ENCODE measurements around the gene SFXN5. TPM values are rescaled to one million over a fixed set of nuclear protein-coding genes. Genes with fewer than 3 reads are reported as not detected.

Gene SFXN5
- total RNA-seq, 1 donor from 2014 or later: 9.7 TPM

DNA sequence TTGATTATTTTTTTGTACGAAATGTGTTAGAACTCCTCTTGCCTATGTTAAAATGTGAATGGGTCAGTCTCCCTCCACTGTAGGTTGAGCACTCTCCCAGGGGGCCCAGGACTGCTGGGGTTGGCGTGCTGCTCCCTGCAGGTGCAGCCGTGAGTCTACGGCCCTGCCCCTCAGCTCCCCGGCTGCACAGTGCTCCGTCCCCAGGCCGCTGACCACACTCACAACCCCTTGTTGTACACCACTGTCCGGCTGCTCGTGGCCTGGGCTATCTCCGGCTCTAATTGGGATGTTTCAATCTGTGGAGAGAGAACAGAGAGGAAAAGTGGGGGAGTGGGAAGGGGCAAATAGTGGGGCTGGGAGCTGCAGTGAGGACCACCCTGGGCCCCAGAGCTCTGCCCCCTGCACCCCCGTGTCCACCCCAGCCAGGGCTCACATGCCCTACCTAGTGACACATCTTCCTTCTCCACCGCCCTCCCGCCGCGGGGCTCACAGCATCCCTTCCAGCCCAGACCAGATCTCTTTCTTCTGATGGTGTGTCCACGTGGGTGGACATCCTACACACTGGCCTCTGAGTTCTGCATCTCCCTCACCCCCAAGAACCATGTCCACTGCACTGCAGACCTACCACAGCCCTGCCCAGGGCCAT lies 126.6 kb downstream of the SFXN5 start:
- DNase-seq: no peak
- no peak for ATAC-seq (ENCODE audit: poor library complexity)
- intact Hi-C loops (cut with DNase I): no loop called here

DNA sequence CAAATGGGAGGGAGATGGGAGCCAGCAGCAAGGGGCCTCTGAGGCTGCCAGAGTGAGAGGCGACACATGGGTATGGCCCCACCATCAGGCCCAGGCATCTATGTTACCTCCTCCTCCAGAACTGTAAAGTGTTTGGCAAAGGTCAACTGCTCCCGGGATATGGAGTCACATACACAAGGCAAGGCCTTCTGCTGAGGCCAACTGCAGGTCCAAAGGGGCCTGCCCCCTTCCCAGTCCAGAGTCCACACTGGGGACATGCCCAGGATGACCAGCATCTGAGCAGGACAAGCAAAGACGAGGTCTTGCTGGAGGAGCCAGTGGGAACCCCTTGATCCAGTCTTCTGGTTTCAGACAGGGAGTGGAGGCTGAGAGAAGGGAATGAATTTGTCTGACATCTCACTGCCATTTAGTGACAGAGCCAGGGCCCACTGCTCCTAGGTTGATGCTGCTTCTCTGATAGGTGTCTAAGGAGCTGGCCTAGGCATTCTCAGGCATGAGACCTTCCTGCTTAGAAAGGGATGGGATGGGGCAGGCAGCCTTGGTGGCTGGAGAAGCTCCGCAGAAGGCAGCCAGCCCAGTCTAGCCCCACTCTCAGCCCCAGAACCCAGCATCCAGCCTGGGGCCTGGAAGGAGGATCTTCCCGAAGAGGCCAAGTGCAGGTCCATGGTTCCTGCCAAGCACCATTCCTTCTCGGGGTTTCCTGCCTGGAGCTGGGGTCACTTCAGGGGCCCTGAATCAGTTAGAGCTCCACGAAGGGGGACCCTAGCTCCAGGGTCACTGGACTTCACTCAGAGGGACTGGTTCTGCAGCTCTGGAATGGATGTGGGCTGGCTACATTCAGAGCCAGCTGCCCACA lies 127.7 kb downstream of the SFXN5 start:
- ATAC-seq (ENCODE audit: poor library complexity) (no peak), DNase-seq (no peak)
- intact Hi-C loops (cut with DNase I): no loop called here

DNA sequence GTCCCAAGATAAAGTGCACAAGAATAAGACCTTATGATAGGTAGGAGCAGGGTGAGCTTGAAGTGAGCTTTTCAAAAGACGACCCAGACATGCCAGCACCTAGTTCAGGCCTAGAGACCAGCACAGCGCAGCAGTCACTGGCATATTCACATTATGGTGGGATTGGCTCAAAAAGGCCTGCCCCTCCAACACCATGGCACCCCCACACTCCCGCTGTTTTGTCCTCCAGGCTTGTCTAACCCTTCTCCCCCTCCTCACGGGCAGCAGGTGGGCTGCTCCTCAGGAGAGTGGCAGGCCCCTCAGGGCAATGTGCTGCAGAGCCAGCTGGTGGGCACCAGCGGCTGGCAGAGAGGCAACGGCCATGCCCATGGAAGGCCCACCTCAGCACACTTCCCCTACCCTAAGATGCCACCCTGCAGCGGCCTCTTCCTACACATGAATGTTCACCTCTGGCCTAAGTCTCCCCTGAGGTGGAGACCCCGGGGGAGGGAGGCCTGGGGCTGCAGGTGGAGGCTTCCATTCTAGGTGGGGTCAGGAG lies 128.6 kb downstream of the SFXN5 start:
- no peak for ATAC-seq (ENCODE audit: poor library complexity)
- intact Hi-C loops (cut with DNase I): no loop called here
- DNase-seq: no peak

DNA sequence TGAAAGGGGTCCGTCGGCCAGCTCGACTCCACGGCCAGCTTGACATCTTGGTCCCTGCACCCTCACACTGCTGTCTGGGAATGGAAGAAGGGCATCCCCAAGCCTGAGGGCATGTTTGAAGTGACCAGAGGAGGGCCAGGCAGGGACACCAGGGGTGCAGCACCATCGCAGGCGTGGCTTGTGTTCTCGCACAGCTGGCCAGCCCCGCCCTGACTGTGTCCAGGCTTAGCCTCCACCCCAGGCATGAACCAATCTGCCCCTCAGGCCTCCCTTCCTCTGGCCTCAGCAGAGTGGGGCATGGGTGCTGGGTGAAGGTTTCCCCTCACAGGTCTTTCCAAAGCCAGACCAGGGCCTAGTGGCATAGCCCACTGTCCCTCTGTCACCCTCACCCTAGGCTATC lies 129.2 kb downstream of the SFXN5 start:
- intact Hi-C loops (cut with DNase I): no loop called here
- ATAC-seq (ENCODE audit: poor library complexity) (no peak), DNase-seq (no peak)

DNA sequence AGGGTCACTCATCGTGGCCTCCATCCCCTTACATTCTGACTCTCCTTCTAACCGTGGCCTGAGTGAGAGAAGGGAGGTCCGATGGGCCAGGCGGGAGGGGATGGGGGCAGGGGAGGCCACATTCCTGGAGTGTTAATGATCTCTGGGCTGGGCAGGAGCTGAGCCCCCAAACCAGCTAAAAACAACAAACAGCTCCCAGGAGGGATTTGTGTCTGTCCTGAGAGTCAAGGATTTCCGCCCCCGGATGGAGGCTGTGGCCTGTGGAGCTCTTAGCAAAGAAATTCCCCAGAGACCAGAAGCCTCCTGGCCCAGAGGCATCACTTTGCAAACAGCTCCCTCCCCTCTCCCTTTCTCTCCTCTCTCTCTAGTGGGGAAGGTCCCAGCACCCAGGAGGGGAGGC lies 130.7 kb downstream of the SFXN5 start:
- intact Hi-C loops (cut with DNase I): no loop called here
- DNase-seq: peak; percentile 42
- no peak for ATAC-seq (ENCODE audit: poor library complexity)

DNA sequence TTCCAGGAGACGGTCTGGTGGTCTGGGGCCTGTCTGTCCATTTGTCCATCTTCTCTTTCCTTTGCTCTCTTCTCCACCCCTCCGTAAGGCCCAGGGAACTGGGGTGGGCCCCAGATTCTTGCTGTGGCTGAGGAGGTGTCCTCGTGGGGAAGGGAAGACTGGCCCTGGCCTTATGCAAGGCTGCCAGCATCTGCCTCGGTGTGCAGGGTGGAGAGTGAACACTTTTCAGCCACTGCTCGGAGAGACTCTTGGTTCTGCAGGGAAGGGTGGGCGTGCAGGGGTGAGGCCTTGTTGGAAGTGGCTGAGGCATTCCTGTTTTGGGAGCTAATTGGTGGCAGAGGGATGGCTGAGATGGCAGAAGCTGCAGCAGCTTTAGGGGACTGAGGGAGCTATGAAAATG lies 131.2 kb downstream of the SFXN5 start:
- intact Hi-C loops (cut with DNase I): no loop called here
- DNase-seq: no peak
- ATAC-seq (ENCODE audit: poor library complexity): no peak

DNA sequence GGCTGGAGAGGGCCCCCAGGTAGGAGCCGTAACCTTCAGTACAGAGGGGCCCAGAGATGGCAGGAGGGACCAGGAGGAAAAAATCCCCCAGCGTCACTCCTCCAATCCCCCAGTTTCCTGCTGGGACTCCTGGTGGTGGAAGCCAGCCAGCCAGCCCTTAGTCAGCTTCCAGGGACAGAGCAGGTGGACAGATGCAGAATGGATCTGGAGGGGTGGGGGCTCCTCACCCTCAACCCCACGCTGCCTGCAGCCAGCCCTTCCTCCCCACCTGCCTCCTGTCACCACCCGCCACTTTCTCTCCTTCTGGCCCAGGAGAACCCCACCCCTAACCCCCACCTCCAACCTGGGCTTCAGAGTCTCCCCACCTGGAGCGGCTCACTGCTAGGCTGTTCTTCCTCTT lies 133.1 kb downstream of the SFXN5 start:
- ATAC-seq (ENCODE audit: poor library complexity) (no peak), DNase-seq (no peak)
- intact Hi-C loops (cut with DNase I): no loop called here

DNA sequence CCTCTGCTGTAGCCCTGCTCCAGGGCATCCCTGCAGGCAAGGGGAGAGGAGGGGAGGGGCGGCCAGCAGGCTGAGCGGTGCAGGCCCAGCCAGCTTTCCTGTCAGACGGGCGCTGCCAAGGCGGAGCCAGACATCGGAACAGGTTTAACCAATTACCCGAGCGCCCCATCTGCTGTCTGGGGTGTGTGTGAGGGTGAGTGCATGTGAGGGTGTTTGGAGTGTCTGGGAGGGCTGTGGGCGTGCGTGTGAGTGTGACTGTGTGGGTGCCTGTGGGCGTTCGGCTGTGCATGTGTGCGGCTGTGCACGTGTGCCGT lies 134.2 kb downstream of the SFXN5 start:
- ATAC-seq (ENCODE audit: poor library complexity) (no peak), DNase-seq (no peak)
- intact Hi-C loops (cut with DNase I): no loop called here

DNA sequence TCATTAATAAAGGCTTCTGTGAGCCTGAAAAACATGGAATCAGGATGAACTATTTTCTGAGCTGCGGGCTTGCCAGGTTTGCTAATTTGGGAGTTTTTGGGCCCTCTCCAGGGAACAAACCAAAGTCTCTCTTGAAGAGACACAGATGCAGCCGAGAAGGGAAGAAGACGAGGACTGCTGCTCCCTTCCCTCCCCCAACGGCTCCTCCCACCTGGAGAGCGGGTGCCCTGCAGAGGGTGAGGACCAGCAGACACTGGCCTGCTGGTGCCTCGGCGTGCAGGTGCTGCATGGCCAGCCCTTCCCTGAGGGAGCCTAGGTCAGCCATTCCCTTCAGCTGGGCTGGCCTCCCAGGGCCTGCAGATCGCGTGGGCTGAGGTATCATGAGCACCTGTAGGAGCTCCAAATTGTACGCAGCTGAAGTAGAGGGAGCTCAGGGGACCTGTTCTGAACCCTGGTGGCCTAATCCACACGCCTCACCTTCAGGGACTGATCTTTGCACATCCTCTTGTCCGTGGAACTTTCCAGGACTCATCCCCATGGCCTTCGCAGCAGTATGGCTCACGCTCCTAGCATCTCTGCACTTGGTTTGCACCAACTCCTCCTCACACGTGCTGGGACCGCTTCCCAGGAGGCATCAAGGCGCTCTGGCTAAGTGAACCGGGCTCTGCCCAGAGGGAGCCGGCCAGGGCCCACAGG lies 134.7 kb downstream of the SFXN5 start:
- intact Hi-C loops (cut with DNase I): no loop called here
- ATAC-seq (ENCODE audit: poor library complexity): no peak
- no peak for DNase-seq

DNA sequence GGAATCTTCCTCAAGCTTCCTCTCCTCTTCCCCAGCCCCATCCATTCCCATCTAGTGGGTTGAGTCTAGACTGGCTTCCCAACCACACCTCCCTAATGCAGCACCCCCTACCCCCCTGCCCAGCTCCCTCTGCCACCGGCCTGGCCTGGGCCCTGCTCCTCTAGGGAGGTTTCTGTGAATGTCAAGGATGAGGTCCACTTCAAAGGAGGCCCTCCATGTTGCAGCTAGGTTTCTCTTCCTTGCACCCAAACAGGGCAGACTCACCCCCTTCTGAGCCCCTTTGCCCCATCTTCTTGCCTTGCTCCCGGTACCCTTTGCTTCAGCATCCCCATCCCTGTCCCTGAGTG lies 135.9 kb downstream of the SFXN5 start:
- no peak for ATAC-seq (ENCODE audit: poor library complexity)
- DNase-seq: no peak
- intact Hi-C loops (cut with DNase I): no loop called here

DNA sequence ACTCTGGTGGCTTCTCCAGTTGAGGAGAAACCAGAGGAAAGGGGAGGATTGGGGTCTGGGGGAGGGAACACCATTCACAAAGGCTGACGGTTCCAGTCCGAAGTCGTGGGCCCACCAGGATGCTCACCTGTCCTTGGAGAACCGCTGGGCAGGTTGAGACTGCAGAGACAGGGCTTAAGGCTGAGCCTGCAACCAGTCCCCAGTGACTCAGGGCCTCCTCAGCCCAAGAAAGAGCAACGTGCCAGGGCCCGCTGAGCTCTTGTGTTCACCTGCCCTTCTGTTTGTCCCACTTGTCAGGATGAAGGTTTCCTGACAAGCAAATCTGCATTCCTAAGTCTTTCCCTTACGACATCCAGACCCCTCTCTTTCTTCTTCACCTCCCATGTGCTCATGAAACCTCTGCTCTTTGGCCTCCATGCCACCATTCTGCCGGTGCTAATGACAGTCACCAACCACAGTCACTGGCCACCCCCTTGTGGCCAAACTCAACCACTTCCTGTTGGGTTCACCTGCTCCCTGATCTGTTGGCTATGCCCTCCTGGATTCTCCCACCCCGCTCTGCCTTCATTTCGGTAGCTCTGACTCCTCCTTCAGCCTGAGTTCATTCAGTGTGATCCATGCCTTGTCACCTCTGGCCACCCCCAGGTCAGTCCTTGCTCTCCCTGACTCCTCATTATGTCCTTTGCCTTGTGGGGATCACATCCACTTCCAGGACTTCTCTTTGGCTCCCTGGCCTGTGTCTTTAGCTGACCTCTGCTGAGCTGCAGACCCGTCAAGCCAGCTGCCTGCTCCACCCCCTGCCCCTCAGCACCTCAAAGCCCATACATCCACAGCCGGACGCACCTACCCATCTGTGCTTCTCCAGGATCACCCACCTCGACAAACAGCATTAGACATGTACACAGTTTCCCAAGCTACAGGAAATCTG lies 136.6 kb downstream of the SFXN5 start:
- DNase-seq: no peak
- ATAC-seq (ENCODE audit: poor library complexity): no peak
- intact Hi-C loops (cut with DNase I): no loop called here

DNA sequence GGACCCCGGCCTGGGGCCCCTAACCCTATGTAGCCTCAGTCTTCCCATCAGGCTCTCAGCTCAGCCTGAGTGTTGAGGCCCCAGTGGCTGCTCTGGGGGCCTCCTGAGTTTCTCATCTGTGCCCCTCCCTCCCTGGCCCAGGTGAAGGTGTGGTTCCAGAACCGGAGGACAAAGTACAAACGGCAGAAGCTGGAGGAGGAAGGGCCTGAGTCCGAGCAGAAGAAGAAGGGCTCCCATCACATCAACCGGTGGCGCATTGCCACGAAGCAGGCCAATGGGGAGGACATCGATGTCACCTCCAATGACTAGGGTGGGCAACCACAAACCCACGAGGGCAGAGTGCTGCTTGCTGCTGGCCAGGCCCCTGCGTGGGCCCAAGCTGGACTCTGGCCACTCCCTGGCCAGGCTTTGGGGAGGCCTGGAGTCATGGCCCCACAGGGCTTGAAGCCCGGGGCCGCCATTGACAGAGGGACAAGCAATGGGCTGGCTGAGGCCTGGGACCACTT lies 137.8 kb downstream of the SFXN5 start:
- intact Hi-C loops (cut with DNase I): no loop called here
- ATAC-seq (ENCODE audit: poor library complexity) (no peak), DNase-seq (no peak)

DNA sequence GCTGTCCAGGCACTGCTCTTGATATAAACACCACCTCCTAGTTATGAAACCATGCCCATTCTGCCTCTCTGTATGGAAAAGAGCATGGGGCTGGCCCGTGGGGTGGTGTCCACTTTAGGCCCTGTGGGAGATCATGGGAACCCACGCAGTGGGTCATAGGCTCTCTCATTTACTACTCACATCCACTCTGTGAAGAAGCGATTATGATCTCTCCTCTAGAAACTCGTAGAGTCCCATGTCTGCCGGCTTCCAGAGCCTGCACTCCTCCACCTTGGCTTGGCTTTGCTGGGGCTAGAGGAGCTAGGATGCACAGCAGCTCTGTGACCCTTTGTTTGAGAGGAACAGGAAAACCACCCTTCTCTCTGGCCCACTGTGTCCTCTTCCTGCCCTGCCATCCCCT lies 138.3 kb downstream of the SFXN5 start:
- intact Hi-C loops (cut with DNase I): no loop called here
- DNase-seq (no peak), ATAC-seq (ENCODE audit: poor library complexity) (no peak)

DNA sequence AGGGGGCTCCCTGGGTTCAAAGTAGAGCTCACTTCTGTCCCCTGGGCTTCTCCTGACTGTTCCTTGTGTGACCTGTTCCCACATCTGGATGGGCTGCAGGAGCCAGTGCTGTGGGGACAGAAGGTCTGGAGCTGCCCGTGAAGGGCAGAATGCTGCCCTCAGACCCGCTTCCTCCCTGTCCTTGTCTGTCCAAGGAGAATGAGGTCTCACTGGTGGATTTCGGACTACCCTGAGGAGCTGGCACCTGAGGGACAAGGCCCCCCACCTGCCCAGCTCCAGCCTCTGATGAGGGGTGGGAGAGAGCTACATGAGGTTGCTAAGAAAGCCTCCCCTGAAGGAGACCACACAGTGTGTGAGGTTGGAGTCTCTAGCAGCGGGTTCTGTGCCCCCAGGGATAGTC lies 138.7 kb downstream of the SFXN5 start:
- intact Hi-C loops (cut with DNase I): no loop called here
- DNase-seq: no peak
- no peak for ATAC-seq (ENCODE audit: poor library complexity)

DNA sequence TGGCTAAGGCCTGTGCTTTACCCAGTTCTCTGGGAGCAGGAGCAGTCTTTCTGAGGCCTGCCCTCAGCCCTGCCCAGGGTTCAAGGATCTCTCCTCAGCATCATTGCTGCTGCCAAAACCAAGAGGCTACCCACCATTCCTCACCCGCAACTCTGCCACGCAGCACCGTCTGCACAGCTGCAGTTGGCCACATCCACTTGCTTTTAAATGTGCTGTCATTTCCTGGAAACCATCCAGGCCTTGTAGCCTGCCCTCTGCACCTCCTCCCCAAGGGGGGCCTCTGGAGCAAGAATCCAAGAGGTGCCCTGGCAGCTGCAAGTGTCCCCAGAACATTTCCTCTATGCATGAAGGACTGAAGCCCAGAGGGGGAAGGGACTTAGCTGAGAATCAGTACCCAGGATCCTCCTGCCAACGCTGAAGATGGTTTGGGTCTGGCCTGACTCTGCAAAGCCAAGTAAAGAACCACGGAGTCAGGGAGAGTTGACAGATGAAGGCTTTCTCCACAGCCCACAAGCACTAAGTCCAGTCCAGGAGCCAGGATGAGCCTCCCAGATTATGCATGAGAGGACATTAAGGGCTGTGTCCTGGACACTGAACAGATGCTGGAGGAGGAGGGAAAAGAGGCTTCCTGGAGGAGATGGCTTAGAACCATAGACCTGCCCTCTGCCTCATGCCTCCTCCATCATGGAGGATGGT lies 139.3 kb downstream of the SFXN5 start:
- intact Hi-C loops (cut with DNase I): no loop called here
- DNase-seq (no peak), ATAC-seq (ENCODE audit: poor library complexity) (no peak)

DNA sequence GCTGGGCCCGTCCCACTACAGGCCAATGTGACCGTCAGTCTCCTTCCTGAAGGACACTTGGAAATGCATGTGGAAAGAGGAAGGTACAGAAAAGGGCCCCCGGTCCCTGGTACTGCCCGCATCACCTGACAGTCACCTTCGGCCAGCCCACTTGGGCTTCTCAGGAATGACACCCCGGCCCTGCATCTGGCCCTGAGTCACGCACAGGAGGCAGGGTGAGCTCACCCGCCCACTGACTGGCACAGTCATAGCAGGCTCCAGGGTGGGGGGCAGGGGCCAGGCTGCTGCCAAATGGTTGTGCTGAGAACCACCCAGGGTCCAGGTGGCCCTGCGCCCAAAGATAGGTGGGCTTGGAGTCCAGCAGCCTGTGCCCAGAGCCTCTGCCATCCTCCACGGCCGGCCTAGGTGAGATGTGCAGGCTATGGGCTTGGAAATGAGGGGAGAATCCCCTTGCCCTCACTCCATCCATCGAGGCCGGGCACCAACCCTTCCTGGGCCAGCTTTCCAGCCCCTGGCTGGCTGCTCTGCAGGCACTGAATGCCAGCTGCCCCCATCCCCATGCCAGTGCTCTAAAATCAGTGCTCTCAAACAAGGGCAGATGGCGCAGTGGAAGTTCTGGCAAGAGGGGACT lies 140.1 kb downstream of the SFXN5 start:
- DNase-seq (no peak), ATAC-seq (ENCODE audit: poor library complexity) (no peak)
- intact Hi-C loops (cut with DNase I): no loop called here

DNA sequence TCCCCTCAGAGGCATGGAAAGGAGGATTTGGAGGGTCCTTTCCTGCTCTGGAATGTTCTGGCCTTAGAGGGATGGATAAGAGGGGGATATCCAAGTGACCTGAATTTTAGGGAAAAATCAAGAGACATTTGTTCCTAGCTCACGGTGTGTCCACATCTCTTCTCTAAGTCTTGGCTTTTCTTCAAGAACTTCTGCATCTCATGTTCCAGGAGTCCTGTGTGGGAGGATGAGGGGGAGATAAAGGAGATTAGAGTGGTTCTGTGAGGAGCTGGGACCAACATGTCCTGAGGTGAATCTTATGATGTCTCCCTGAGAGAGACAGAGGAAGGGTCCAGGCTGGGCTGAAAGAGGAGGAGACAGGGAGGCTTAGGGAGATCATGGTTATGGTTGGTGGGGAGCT lies 142.5 kb downstream of the SFXN5 start:
- no peak for ATAC-seq (ENCODE audit: poor library complexity)
- intact Hi-C loops (cut with DNase I): no loop called here
- DNase-seq: no peak
